H54 (cell line): ENCODE data around the gene PMAIP1.

Source experiments
- DNase-seq: peaks from one replicate; pipeline ENCODE4 v3.0.0; 2011; ENCODE audit warnings: low spot score, mixed read lengths; ENCODE audit not compliant: insufficient read length
- FAIRE-seq: peaks from 3 replicates; lab custom pipeline; 2011; peaks lifted over from hg19 to GRCh38; lab: Jason Lieb, UNC
- POLR2A ChIP-seq: IDR thresholded peaks from 2 replicates; pipeline ENCODE4 v1.6.1; 2011; ENCODE audit warnings: low read depth, mild to moderate bottlenecking, low read length

PMAIP1 gene

GRCh38 chr18:59912007-59912550, 12.3 kb downstream of the PMAIP1 start:
- FAIRE-seq (no peak), DNase-seq (no peak)
- TF ChIP-seq POLR2A = no peak

GRCh38 chr18:59915606-59916005, 15.8 kb downstream of the PMAIP1 start:
- FAIRE-seq (no peak), DNase-seq (no peak)
- no peak for TF ChIP-seq POLR2A

- no peak for TF ChIP-seq POLR2A
- FAIRE-seq = no peak
- no peak for DNase-seq
Observed at GRCh38 chr18:59916746-59917145, 16.9 kb downstream of the PMAIP1 start.

DNA sequence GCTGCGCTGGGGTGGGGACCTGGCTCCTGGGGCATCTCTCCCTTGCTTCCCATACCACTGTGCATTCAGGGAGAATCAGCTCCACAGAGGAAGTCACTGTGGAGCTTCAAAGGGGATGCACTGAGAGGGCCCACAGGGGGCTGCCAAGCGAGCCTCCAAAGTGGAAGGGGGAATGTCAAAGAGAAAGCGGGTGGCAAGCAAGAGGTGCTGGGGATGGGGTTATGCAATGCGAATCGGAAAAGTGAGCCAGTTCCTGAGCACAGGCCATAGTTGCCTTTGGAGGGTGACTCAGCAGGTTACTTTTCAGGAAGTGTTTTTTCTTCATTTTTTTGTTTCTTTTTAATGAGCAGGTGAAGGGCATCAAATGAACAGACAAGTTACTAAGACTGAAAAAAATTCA, 17.6 kb downstream of the PMAIP1 start:
- TF ChIP-seq POLR2A = no peak

DNA sequence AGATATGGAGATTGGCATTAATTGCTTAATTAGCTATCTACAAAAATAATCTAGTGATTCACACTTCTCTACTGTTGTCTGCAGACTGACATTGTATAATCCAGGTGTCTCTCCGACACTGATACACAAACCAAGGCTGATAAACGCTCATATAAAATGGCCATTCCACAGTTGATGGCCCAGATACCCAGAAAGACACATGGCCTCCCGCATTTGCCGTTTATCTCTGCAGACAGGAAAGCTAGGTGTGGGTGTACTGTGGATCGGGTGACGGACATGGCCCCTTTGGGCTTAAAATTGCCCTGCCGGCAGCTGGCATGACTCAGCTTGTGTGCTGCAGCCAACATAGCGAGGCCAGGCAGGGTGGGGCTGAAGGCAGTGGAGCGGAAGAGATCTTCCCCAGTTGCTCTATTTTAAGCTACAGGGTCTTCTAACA, 18.5 kb downstream of the PMAIP1 start:
- no peak for TF ChIP-seq POLR2A
- DNase-seq = no peak

More for the DNA sequence above, 17.6 kb downstream of the PMAIP1 start:
- FAIRE-seq = no peak
- DNase-seq = no peak

DNA sequence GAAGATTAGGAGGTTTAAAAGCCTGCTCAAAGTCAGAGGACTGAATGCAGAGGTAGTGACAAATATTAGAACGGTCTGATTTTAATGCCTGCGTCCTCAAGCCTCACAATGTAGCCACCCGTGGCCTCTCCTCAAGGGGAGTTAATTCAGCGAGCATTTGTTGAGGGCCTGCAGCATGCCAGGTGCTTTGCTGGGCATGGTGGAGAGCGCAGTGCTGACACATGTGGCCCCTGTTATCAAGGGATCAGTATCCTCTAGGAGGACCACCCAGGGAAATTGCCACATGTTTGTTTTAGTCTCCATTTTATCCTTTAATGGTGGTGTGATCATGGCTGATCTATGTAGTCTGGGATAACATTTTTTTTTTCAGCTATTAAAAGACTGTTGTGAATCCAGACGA, 19.2 kb downstream of the PMAIP1 start:
- DNase-seq (no peak), FAIRE-seq (no peak)
- no peak for TF ChIP-seq POLR2A

More for the DNA sequence above, 18.5 kb downstream of the PMAIP1 start:
- FAIRE-seq = no peak

GRCh38 chr18:59921384-59921891, 21.6 kb downstream of the PMAIP1 start:
- DNase-seq (no peak), FAIRE-seq (no peak)
- TF ChIP-seq POLR2A = no peak

GRCh38 chr18:59923539-59924196, 23.9 kb downstream of the PMAIP1 start:
- DNase-seq (no peak), FAIRE-seq (no peak)
- no peak for TF ChIP-seq POLR2A

GRCh38 chr18:59926131-59926530, 26.3 kb downstream of the PMAIP1 start:
- no peak for FAIRE-seq
- DNase-seq = no peak
- TF ChIP-seq POLR2A = no peak

GRCh38 chr18:59927246-59927825, 27.5 kb downstream of the PMAIP1 start:
- no peak for TF ChIP-seq POLR2A
- DNase-seq (no peak), FAIRE-seq (no peak)

- TF ChIP-seq POLR2A = no peak
- no peak for DNase-seq
- FAIRE-seq = no peak
Observed at GRCh38 chr18:59928201-59928600, 28.4 kb downstream of the PMAIP1 start.

- FAIRE-seq = no peak
- no peak for TF ChIP-seq POLR2A
- DNase-seq = no peak
Observed at GRCh38 chr18:59929621-59930295, 30.0 kb downstream of the PMAIP1 start.

GRCh38 chr18:59932401-59932800, 32.6 kb downstream of the PMAIP1 start:
- TF ChIP-seq POLR2A = no peak
- FAIRE-seq = no peak
- no peak for DNase-seq

- no peak for FAIRE-seq
- no peak for TF ChIP-seq POLR2A
Observed at GRCh38 chr18:59938676-59939075, 38.9 kb downstream of the PMAIP1 start.

More at GRCh38 chr18:59938676-59939075, 38.9 kb downstream of the PMAIP1 start:
- no peak for DNase-seq
